A673 (cell line): ENCODE data around the gene HLCS.

Source experiments
- CTCF ChIP-seq: fragments of 300-800, 200-600 bp; sonication (generic); conservative IDR thresholded peaks from 2 replicates; pipeline ENCODE4 v1.5.1; 2017; ENCODE audit warnings: low read depth, mild to moderate bottlenecking, antibody characterized with exemption, low read length, moderate library complexity, mixed read lengths
- EZH2 ChIP-seq: fragments of 200-600 bp; sonication (generic); IDR thresholded peaks from 2 replicates; pipeline ENCODE4 v1.6.1; 2017; ENCODE audit warnings: borderline replicate concordance, low read depth, mild to moderate bottlenecking, mixed read lengths, antibody characterized with exemption, low read length; ENCODE audit not compliant: poor library complexity, severe bottlenecking

GRCh38 chr21:36882776-36883175 is 83.7 kb downstream of the HLCS start:
- TF ChIP-seq CTCF (no peak), EZH2 (no peak)
